Ovary (tissue), 3 donors: Measurements from ENCODE around the gene PDPR.

Experiments
- POLR2A ChIP-seq: fragments of 450-650 bp; IDR thresholded peaks from one replicate; pipeline ENCODE4 v1.6.1; 2017; ENCODE audit warnings: antibody characterized with exemption, mild to moderate bottlenecking, moderate library complexity
- TF ChIP-seq, protein P1 (sequence below), 3 donors: fragments of 450-650 bp in 2 of 3; fragments of 200-600 bp in 1 of 3; IDR thresholded peaks; one replicate each; pipeline versions ENCODE4 v1.5.1 to v1.8.0; 2016 to 2022; ENCODE audit warnings: antibody characterized with exemption in 3 of 3, mild to moderate bottlenecking in 1 of 3
- donor health status: DM: no; HTN: no; CAD: no.

DNA sequence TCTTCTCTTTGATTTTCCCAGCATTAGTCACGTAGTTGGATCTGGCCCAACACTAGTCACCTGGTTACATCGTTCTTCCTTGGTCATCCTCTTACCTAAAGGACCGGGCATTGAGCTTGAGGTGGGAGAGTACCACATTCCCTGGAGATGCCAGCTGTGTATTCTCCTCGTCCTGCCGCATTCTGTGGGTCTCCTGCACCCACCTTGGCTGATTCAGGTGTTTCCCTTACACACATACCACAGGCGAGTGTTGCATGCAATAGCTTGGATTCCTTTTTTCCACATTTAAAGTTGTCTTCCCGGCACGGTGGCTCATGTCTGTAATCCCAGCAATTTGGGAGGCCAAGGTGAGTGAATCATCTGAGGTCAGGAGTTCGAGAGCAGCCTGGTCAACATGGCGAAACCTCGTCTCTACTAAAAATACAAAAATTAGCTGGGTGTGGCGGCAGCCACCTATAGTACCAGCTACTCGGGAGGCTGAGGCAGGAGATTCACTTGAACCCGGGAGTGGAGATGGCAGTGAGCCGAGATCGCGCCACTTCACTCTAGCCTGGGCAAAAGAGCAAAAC is 37.9 kb downstream of the PDPR start:
- TF ChIP-seq, protein P1, sequence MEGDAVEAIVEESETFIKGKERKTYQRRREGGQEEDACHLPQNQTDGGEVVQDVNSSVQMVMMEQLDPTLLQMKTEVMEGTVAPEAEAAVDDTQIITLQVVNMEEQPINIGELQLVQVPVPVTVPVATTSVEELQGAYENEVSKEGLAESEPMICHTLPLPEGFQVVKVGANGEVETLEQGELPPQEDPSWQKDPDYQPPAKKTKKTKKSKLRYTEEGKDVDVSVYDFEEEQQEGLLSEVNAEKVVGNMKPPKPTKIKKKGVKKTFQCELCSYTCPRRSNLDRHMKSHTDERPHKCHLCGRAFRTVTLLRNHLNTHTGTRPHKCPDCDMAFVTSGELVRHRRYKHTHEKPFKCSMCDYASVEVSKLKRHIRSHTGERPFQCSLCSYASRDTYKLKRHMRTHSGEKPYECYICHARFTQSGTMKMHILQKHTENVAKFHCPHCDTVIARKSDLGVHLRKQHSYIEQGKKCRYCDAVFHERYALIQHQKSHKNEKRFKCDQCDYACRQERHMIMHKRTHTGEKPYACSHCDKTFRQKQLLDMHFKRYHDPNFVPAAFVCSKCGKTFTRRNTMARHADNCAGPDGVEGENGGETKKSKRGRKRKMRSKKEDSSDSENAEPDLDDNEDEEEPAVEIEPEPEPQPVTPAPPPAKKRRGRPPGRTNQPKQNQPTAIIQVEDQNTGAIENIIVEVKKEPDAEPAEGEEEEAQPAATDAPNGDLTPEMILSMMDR (IDR thresholded peaks at IDR 0.05) = no peak
- TF ChIP-seq POLR2A = no peak
